OCI-LY7 (cell line): ENCODE results near the gene CHCHD4.

Source experiments
- CTCF ChIP-seq: fragments of 200-600 bp; sonication (generic); conservative IDR thresholded peaks from 2 replicates; pipeline ENCODE4 v1.5.1; 2014; ENCODE audit warnings: mild to moderate bottlenecking, antibody characterized with exemption, low read length, moderate library complexity, mixed read lengths
- EZH2phosphoT487 ChIP-seq: fragments of 200-600 bp; sonication (generic); IDR thresholded peaks from 2 replicates; pipeline ENCODE4 v1.6.1; 2018; ENCODE audit warnings: low read depth, borderline replicate concordance, mild to moderate bottlenecking, mixed run types, antibody characterized with exemption, low read length, moderate library complexity, mixed read lengths

GRCh38 chr3:14129296-14129695 lies 4.6 kb upstream of the CHCHD4 start:
- TF ChIP-seq CTCF (no peak), EZH2phosphoT487 (no peak)
